ENCODE measurements around the gene PRRT2.

- TF ChIP-seq POLR2A (IDR thresholded peaks at IDR 0.05) (no peak), CTCF (IDR thresholded peaks at IDR 0.05) (no peak)
These were observed 42.5 kb upstream of the PRRT2 start for GRCh38 chr16:29769507-29769906.
